Fibroblast of lung (primary cell): ENCODE data around the gene BAIAP3. TPM values are rescaled to one million over a fixed set of nuclear protein-coding genes. Genes with fewer than 3 reads are reported as not detected.

Experiments
- DNase-seq, 2 donors: peaks; one replicate each; pipeline versions ENCODE4 v3.0.0 to v3.0.0-alpha.2; 2010; ENCODE audit warnings: low read depth in 2 of 2
- H2AFZ ChIP-seq: 2 replicates; pipeline ENCODE4 v1.5.1; 2012; ENCODE audit warnings: low read length, control low read depth, inconsistent platforms
- H3K27ac ChIP-seq: 2 replicates; pipeline ENCODE4 v1.5.1; 2011; ENCODE audit warnings: low read length, control low read depth; ENCODE audit not compliant: insufficient read depth
- H3K27me3 ChIP-seq: 2 replicates; pipeline ENCODE4 v1.5.1; 2011; ENCODE audit warnings: mild to moderate bottlenecking, low read length; ENCODE audit not compliant: control insufficient read depth, insufficient read depth
- H3K36me3 ChIP-seq: 2 replicates; pipeline ENCODE4 v1.5.1; 2011; ENCODE audit warnings: low read length; ENCODE audit not compliant: control insufficient read depth, insufficient read depth
- H3K4me1 ChIP-seq: 2 replicates; pipeline ENCODE4 v1.5.1; 2011; ENCODE audit warnings: low read length; ENCODE audit not compliant: control insufficient read depth, insufficient read depth; ENCODE audit errors: extremely low read depth
- H3K4me2 ChIP-seq: 2 replicates; pipeline ENCODE4 v1.5.1; 2011; ENCODE audit warnings: low read length, control low read depth; ENCODE audit not compliant: insufficient read depth; ENCODE audit errors: extremely low read depth
- H3K4me3 ChIP-seq, 4 experiments: fragments of 200-600 bp in 1 of 4; sonication (generic) in 1 of 4; replicated peaks in 1 of 4; 2 replicates each; pipeline ENCODE4 v1.5.1; 2011 to 2016; ENCODE audit warnings: low read length in 4 of 4, low read depth in 3 of 4, mild to moderate bottlenecking in 3 of 4, control low read depth in 2 of 4, inconsistent platforms in 1 of 4, mixed read lengths in 1 of 4; ENCODE audit not compliant: insufficient read depth in 1 of 4; ENCODE audit errors: control extremely low read depth in 1 of 4
- H3K79me2 ChIP-seq: 2 replicates; pipeline ENCODE4 v1.5.1; 2012; ENCODE audit warnings: mild to moderate bottlenecking, low read length, inconsistent platforms; ENCODE audit not compliant: control insufficient read depth, insufficient read depth
- H3K9ac ChIP-seq: 2 replicates; pipeline ENCODE4 v1.5.1; 2011; ENCODE audit warnings: mild to moderate bottlenecking, low read length, control low read depth; ENCODE audit not compliant: insufficient read depth
- H3K9me3 ChIP-seq: 2 replicates; pipeline ENCODE4 v1.5.1; 2012; ENCODE audit warnings: low read depth, low read length; ENCODE audit not compliant: control insufficient read depth, insufficient read depth
- H4K20me1 ChIP-seq: 2 replicates; pipeline ENCODE4 v1.5.1; 2011; ENCODE audit warnings: low read length; ENCODE audit not compliant: control insufficient read depth, insufficient read depth; ENCODE audit errors: extremely low read depth
- EZH2 ChIP-seq: IDR thresholded peaks from 2 replicates; pipeline ENCODE4 v1.5.1; 2012; ENCODE audit warnings: low read length, control low read depth, mild to moderate bottlenecking; ENCODE audit errors: missing control alignments
- polyA plus RNA-seq, 2 donors: library from polyadenylated mRNA; depleted of rRNA in 1 of 2; stranded (reverse) in 1 of 2; unstranded in 1 of 2; fragments of >200 nt; gene quantifications; 2 replicates each; pipeline ENCODE4 v1.2.1, GENCODE V29; 2011 to 2012; ENCODE audit warnings: missing spikeins in 1 of 2
- total RNA-seq: library from RNA; depleted of rRNA; stranded (reverse); fragments of >200 nt; gene quantifications from 2 replicates; pipeline ENCODE4 v1.2.1, GENCODE V29; 2014
- TF ChIP-seq, protein P1 (sequence below), 2 donors: IDR thresholded peaks in 1 of 2; conservative IDR thresholded peaks in 1 of 2; 1 replicate in 1 of 2; 2 replicates in 1 of 2; pipeline ENCODE4 v1.5.1; 2011 to 2012; ENCODE audit warnings: low read length in 2 of 2, control low read depth in 1 of 2, inconsistent platforms in 1 of 2, low read depth in 1 of 2, mild to moderate bottlenecking in 1 of 2

BAIAP3 gene
- total and polyA plus RNA-seq, 2 donors (not counting 1 experiment from before 2014, with no cell fraction given): 0.22 to 0.83 TPM

DNA sequence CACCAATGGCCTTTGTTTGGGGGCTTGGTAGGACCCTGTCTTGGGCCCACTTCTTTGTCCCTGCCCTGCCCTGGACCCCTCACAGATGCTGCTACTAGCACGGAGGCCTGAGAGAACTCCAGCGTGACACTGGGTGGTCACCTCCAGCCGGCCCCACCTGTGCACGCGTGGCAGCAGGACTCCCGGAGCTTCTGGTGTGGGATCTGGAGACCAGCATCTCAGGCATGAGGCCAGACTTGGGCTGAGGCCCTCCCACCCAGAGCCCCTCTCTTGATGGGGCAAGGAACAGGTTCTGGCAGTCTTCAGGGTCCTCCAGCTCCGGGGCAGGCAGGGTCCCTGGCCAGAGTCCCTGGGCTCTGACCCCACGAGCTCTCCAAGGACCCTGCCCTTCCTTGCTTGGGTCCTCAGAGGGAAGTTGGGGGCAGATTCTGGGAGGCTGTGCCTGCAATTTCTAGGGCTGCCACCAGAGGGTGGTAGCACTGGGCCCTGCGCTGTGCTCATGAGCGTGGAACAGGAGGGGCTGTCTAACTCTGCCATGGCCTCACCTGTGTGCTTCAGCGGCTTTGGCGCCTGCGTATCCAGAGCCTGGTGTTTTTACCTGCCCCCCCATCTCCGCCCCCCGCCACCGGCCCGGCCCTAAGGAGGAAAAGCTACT, 3.1 kb upstream of the BAIAP3 start:
- no peaks in the 10 kb centered on the region for H3K79me2 ChIP-seq
- no peaks in the 10 kb centered on the region for H4K20me1 ChIP-seq
- H3K9me3 ChIP-seq: no peaks in the 10 kb centered on the region
- DNase-seq: no peak
- H2AFZ ChIP-seq: no peak overlapping the region
- H3K27ac ChIP-seq: no peak overlapping the region
- TF ChIP-seq, protein P1, sequence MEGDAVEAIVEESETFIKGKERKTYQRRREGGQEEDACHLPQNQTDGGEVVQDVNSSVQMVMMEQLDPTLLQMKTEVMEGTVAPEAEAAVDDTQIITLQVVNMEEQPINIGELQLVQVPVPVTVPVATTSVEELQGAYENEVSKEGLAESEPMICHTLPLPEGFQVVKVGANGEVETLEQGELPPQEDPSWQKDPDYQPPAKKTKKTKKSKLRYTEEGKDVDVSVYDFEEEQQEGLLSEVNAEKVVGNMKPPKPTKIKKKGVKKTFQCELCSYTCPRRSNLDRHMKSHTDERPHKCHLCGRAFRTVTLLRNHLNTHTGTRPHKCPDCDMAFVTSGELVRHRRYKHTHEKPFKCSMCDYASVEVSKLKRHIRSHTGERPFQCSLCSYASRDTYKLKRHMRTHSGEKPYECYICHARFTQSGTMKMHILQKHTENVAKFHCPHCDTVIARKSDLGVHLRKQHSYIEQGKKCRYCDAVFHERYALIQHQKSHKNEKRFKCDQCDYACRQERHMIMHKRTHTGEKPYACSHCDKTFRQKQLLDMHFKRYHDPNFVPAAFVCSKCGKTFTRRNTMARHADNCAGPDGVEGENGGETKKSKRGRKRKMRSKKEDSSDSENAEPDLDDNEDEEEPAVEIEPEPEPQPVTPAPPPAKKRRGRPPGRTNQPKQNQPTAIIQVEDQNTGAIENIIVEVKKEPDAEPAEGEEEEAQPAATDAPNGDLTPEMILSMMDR (conservative IDR thresholded peaks at IDR 0.05 in 1 of 2, IDR thresholded peaks at IDR 0.05 in 1 of 2; ENCODE audit: low read depth in 1 of 2, low read length in 2 of 2): peak; percentile 21 to 42
- TF ChIP-seq EZH2: no peak
- H3K27me3 ChIP-seq: peaks cover 36% of the 10 kb centered on the region
- peaks cover 7% of the 10 kb centered on the region for H3K4me1 ChIP-seq
- no peak overlapping the region for H3K4me2 ChIP-seq
- H3K36me3 ChIP-seq: peaks cover 2% of the 10 kb centered on the region
- no peak overlapping the region for H3K9ac ChIP-seq
- H3K4me3 ChIP-seq: no peak overlapping the region

DNA sequence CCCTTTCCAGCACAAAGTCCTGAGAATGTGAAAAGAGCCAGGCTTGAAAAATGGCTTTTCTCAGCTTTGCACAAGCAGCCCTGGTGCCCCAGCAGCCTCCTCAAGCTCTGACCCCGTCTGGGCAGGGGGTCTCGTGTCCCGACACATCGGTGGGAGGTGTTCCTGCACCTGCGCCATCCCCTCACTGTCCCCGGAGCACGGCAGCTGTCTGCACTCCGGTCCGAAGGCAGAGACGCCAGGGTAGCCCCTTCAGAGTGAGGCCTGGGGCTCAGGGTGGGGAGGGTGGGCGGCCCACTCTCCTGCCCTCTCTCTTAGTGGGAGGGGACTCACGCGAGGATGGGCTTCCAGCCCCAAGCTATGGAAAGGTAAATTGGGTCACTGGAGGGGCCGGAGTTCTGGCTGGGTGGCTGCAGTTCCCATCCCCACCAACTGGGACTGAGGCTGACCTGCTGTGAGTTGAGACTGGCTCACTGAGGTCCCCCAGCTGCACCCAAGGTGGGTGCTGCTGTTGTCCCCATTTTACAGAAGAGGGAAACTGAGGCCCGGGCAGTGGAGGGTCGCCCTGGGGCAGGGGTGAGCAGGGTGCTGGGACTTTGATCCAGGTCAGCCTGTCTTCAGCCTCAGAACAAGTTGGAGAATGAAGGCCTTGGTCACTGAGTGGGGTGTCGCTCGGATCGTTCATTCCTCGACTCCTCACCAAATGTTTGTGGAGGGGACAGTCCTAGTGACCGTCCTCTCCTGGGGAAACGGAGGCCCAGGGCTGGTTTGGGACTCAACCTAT, 2.3 kb upstream of the BAIAP3 start:
- Histone ChIP-seq H4K20me1 (no peaks in the 10 kb centered on the region), H3K9ac (no peak overlapping the region)

More for the DNA sequence above, 2.3 kb upstream of the BAIAP3 start:
- peaks cover 36% of the 10 kb centered on the region for H3K27me3 ChIP-seq
- no peaks in the 10 kb centered on the region for H3K9me3 ChIP-seq
- H2AFZ ChIP-seq: peak overlapping the region; percentile 16
- H3K4me3 ChIP-seq: peak overlapping the region in 1 of 4 experiments; percentile 21
- no peaks in the 10 kb centered on the region for H3K79me2 ChIP-seq
- no peaks in the 10 kb centered on the region for H3K36me3 ChIP-seq
- DNase-seq: no peak
- H3K4me1 ChIP-seq: peaks cover 7% of the 10 kb centered on the region
- TF ChIP-seq, protein P1 (conservative IDR thresholded peaks at IDR 0.05 in 1 of 2, IDR thresholded peaks at IDR 0.05 in 1 of 2; ENCODE audit: low read depth in 1 of 2, low read length in 2 of 2): no peak
- TF ChIP-seq EZH2: no peak
- no peak overlapping the region for H3K27ac ChIP-seq
- H3K4me2 ChIP-seq: peak overlapping the region; percentile 51
